GM10847 (cell line): ENCODE results near the gene CRYM.

ENCODE experiments used
- POLR2A ChIP-seq: IDR thresholded peaks from 2 replicates; pipeline ENCODE4 v1.6.1; 2011; ENCODE audit not compliant: insufficient read length; ENCODE audit errors: extremely low read depth

The CRYM gene

DNA sequence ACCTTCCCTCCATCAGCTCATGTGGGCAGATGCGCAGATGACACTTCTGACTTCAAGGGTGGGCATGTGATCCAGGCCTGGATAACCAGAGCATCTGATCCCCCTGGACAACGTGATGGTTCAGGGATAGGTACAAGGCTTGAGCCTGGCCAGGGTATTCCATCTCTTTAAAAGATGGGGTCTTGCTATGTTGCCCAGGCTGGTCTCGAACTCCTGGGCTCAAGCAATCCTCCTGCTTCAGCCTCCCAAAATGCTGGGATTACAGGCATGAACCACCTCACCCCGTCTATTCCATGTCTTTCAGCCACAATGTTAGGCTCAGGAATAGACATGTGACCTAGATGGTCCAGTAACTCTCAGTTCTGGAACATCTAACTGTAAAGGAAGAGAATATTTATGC is 20.8 kb downstream of the CRYM start:
- no peak for TF ChIP-seq POLR2A

DNA sequence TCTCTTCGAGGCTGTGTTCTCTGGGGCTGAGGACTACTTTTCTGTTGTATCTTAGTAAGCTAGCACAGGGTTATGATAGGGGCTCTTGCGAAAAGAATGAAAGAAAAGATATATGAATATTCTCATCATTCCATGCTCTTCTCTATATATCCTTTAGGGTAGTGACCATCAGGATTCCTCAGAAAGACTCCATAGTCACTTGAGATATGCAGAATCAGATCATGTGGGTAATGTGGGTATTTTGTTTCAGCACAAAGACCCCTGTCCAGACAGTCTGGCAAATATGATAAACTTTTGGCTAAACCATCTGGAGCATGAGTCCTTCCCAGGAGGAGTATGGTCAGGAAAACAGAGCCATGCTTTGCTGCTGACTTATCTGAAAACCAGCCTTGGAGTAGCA is 21.5 kb downstream of the CRYM start:
- no peak for TF ChIP-seq POLR2A

- no peak for TF ChIP-seq POLR2A
These were observed 24.6 kb downstream of the CRYM start for GRCh38 chr16:21253470-21253869.

DNA sequence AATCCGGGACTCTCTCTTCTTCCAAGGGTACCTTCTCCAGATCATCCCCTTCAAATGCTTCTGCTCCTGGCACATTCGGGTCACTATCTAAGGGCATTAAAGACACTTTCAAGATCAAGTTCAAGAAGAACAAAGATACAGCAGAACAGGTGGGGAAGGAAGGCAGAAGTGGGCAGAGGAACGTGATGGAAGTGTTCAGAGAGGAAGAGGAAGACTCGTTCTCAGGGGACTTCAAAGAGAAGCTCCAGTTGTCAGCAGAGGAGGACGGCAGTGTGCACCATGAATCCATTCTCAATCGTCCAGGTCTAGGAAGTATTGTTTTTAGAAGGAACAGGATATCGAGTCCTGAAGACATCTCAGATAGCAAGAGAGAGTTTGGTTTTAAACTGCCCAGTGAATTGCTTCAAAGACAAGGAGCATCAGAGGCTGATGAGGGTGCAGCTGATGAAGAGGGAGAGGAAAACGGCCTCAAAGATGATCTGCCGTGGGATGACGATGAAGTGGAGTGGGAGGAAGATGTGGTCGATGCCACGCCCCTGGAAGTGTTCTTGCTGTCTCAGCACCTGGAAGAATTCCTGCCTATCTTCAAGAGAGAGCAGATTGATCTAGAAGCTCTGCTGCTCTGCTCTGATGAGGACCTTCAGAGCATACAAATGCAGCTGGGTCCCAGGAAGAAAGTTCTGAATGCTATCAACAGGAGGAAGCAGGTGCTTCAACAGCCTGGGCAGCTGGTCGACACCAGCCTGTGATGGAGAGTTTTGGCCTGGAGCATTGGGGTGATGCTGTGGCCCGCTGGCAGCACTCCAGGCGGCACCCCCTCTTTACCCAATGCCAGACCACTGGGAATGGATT is 27.8 kb downstream of the CRYM start:
- no peak for TF ChIP-seq POLR2A

DNA sequence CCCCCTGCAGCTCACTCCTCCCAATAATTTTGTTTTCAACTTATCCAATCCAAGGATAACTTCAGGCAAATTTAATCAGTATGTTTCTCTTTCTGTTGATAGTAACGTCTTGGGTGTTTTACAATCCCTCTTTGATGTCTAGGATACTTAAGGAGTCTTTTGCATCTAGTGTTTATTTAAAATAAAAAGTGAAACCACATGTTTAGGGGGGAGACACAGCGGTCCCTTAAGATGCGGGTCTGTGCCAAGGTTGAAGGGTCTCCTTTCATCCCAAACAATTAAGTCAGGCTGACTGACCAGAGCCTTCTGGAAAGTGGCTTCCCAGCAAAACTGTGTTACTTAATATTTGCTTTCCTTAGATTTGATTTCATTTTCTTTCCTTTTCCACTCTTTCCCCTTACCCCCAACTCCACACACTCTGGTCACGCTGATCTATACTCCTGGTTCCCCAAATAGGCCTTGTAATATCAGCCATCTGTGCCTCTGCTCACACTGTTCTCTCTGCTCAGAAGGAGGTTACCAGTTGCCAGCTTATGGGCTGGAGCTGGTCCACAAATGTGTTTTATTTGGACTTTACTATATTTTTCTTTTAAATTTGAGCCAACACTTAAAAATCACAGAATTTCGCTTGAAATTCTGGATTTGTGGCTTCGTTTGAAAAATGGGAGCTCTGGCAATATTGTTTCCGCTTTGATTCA is 33.4 kb downstream of the CRYM start:
- TF ChIP-seq POLR2A, result no peak

DNA sequence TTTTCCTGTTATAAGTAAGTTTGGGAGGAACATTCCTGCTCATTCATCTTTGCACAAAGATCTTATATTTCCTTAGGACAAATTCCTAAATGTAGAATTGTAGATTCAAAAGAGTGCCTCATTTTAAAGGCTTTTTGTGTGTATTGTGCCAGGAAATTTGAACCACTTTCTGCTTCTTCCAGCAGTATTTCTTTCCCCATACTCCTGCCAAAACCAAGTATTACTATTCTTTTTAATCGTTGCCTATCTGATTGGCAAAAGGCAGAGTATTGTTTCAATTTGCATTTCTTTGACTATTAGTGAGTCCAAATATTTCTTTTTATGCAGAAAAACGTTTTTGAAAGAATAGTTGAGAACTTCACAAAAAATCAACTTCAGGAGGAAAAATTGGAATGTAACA is 35.3 kb downstream of the CRYM start:
- no peak for TF ChIP-seq POLR2A

DNA sequence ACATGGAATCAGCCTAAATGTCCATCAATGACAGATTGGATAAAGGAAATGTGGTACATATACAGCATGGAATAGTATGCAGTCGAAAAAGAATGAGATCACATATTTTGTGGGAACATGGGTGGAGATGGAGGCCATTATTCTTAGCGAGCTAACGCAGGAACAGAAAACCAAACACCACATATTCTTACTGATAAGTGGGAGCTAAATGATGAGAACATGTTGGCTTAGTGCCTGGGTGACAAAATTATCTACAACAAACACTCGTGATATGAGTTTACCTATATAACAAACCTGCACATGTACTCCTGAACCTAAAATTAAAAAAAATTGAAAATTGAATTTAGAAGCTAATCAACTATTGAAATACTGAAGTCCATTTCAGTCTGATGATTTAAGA is 38.4 kb downstream of the CRYM start:
- no peak for TF ChIP-seq POLR2A

- no peak for TF ChIP-seq POLR2A
These were observed 41.3 kb downstream of the CRYM start for GRCh38 chr16:21236831-21237230.

GRCh38 chr16:21235199-21235585 is 42.9 kb downstream of the CRYM start:
- TF ChIP-seq POLR2A, result no peak

- no peak for TF ChIP-seq POLR2A
These were observed 44.5 kb downstream of the CRYM start, which contains the start of gene ANKS4B for GRCh38 chr16:21233521-21234150. Gene ANKS4B, plus strand, starts transcription at chr16:21233699. Its CDS starts 39 bp downstream, at chr16:21233738.

- no peak for TF ChIP-seq POLR2A
These were observed 45.0 kb downstream of the CRYM start for GRCh38 chr16:21233045-21233520.

DNA sequence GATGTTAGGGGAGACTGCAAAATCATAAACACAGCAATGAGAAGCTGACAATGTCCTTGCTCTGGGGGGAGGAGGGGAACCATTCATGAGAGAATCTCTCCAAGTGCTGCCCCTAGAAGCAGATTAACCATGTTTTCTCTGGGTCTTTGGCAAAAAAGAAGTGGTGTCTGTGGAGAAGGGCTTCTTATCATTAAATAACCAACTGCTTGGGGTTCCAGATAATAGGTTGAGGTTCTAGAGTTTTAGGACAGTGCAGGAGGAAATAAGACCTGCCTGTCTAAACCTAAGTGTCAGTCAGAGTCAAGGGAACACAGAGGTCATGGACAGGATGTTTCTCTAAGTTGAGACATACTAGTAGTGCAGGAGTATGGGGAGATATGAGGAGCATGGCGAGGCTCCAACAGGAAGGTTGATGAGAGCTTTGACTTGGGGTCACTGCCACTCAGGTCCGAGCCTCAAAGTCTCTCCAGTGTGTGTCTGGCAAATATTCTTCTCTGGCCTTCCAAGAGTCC is 49.7 kb downstream of the CRYM start:
- TF ChIP-seq POLR2A, result no peak

DNA sequence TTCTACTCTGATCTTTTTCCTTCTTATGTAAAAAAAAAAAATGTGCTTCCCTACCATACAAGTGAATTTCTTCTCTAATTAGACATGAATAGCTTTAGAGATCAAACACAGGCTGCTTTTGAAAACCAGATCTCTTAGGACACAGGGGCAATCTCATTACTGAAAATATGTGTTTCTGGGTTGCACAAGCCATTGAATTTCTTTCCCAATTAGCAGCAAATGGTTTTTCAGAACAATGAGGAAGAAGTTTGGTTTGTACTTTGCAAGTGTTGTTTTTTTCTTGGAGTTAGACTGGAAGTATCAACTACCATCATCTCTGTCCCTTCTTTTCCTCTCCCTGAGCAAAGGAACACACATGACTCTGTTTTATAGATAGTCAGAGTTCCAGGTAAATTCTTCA is 50.2 kb downstream of the CRYM start:
- no peak for TF ChIP-seq POLR2A

DNA sequence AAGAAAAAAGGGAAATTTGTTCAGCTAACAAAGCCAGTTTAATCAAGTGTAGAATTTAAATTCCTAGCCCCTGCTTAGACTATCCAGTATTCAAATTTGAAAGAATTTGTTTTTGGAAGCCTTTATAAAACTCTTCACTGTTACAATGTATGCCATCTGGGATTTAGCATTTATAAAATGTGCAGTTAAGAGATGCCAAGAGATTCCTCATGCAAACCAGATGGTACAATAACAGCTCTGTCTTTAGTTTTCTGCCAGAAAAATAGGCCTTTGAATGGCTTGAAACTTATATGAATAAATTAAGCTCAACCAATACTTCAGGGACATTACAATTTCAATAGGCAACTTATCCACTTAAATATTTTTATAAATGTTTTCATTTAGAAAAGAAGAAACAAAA is 51.3 kb downstream of the CRYM start:
- TF ChIP-seq POLR2A, result no peak

DNA sequence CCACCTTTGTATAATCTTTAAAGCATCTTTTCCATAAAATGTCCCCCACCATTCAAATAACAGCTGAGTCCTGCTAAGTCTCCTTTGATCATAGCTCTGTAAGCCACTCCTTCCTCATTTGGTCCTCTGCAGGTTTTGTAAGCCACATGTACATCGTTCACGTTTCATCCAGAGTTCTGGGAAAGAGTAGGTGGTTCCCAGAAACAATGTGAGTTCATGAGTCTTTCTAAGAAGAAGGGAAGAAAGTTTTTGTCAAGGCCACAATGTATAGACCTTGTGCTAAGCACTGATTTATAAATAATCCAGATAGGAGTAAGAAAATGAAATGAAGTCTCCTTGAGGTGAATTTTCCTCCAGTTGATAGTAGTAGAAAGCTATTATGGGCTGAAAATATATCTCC is 53.3 kb downstream of the CRYM start:
- TF ChIP-seq POLR2A, result no peak

DNA sequence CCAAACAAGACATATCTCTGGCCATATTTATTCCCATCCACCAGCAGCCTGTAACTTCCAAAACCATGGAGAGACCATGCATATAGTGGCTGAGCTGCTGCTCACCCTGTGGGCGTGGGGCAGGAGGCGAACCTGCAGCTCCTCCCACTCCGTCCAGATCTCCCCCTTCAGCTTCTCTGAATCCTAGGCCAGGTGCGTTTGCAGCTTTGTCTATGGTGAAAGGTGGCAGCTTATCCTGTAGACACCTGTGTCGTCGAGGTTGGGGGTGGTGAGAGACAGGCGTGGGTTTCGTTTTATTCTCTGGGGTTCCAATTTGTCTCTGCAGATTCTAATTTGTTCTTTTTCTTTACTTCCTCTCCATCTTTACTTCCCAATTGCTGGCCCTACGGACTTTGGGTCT is 54.3 kb downstream of the CRYM start:
- TF ChIP-seq POLR2A, result no peak
